HG03575 (cell line): ENCODE data around the gene GPR32.
"Not testable (repeated sequence)": the region's sequence is repeated elsewhere in the genome, so short reads cannot be mapped to it uniquely, and the experiment has no call there.

ENCODE experiments used
- ATAC-seq: cut with Tn5 transposase; IDR thresholded peaks from one replicate; pipeline ENCODE4 v1.9.1; 2021; ENCODE audit not compliant: unreplicated experiment, insufficient number of reproducible peaks, low FRiP score; ENCODE audit errors: extremely low read depth

Gene GPR32

GRCh38 chr19:50743537-50743936 lies 26.7 kb upstream of the GPR32 start:
- ATAC-seq, result no peak

DNA sequence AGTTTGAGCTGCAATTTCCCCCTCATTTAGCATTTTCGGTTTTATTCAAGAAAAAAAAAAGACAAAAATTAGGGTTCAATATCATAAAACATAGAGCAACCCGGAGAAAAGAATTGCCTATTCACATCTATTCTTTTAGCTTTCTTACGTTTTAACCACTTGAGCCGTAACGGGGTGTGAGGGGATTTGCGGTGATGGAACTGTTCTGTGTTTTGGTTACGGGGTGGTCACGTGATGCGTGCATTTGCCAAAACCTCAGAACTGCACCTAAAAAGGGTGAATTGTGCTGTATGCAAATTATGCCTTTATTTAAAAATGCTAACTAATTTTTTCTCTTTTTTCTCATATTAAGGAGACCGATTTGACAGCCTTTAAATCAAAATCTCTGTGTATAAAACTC lies 25.0 kb upstream of the GPR32 start:
- ATAC-seq, result no peak

GRCh38 chr19:50747141-50747540 lies 23.1 kb upstream of the GPR32 start:
- ATAC-seq, result not testable (repeated sequence)

- no peak for ATAC-seq
Measured at GRCh38 chr19:50749490-50749889, 20.8 kb upstream of the GPR32 start.

DNA sequence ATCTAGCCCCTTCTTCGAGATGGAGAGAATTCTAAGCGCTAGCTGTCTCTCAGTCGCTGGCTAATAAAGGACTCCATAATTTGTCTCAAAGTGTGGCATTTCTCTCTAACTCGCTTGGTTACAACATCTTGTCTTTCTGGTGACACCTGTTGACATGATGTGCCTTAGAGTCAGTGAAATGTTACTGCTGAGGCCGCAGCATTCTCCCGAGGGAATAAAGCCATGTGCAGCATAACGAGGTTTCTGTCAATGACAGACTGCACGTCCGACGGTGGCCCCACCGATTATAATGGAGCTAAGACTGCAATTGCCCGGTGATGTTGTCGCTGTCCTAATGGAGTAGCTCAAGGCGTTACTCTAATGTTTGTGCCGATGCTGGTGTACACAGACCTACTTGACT lies 20.3 kb upstream of the GPR32 start:
- ATAC-seq, result no peak

DNA sequence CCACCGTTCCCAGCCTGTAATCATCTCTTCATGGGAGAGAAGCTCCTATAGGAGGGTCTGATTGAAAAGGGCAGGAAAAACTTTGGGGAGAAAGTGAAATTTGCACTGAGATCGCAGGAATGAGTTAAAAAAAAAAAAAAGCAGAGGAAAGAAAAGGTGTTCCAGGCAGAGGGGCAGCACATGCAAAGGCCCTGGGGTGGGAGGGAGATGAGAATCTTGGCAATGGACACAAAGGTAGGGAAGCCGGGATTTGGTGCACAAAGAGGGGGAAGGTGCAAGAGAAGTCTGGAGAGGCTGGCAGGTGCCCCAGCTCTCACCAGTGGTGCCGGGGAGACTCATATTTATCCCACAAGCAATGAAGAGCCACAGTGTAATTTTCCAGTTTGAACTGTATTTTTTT lies 16.4 kb upstream of the GPR32 start:
- no peak for ATAC-seq

DNA sequence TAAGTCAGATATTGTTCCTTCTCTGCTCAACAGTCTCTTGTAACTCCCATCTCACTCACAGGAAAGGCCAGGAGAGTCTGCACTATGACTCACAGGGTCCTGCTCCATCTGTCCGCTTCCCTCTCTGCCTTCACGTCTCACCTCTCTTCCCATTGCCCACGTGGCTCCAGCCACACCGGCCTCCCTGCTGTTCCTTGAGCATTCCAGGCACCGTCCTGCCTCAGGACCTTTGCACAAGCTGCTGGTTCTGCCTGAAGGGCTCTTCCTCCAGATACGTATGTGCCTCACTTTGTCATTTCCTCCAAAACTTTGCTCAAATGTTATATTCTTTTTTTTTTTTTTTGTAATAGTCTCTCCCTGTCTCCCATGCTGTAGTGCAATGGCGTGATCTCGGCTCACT lies 14.0 kb upstream of the GPR32 start:
- ATAC-seq, result not testable (repeated sequence)

DNA sequence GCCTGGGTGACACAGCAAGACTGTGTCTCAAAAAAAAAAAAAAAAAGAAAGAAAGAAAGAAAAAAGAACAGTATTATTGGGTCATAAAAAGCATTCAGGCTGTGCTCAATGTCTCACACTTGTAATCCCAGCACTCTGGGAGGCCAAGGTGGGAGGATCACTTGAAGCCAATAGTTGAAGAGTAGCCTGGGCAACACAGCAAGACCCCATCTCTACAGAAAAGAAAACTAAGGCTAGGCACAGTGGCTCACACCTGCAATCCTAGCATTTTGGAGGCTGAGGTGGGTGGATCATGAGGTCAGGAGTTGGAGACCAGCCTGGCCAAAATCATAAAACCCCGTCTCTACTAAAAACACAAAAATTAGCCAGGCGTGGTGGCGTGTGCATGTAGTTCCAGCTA lies 12.6 kb upstream of the GPR32 start:
- not testable (repeated sequence) for ATAC-seq

DNA sequence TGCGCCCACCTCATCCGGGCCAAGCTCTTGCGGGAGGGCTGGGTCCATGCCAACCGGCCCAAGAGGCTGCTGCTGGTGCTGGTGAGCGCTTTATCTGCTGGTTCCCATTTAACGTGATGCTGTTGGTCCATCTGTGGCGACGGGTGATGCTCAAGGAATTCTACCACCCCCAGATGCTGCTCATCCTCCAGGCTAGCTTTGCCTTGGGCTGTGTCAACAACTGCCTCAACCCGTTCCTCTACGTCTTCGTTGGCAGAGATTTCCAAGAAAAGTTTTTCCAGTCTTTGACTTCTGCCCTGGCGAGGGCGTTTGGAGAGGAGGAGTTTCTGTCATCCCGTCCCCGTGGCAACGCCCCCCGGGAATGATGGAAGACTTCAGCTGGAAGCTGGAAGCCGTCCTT lies 11.2 kb upstream of the GPR32 start:
- ATAC-seq, result not testable (repeated sequence)

- no peak for ATAC-seq
Measured at GRCh38 chr19:50759886-50760285, 10.4 kb upstream of the GPR32 start.

GRCh38 chr19:50761501-50761900 lies 8.8 kb upstream of the GPR32 start:
- not testable (repeated sequence) for ATAC-seq

GRCh38 chr19:50763521-50763920 lies 6.7 kb upstream of the GPR32 start:
- not testable (repeated sequence) for ATAC-seq

- no peak for ATAC-seq
Measured at GRCh38 chr19:50764409-50764808, 5.9 kb upstream of the GPR32 start.

GRCh38 chr19:50766746-50767145 lies 3.5 kb upstream of the GPR32 start:
- ATAC-seq, result not testable (repeated sequence)

DNA sequence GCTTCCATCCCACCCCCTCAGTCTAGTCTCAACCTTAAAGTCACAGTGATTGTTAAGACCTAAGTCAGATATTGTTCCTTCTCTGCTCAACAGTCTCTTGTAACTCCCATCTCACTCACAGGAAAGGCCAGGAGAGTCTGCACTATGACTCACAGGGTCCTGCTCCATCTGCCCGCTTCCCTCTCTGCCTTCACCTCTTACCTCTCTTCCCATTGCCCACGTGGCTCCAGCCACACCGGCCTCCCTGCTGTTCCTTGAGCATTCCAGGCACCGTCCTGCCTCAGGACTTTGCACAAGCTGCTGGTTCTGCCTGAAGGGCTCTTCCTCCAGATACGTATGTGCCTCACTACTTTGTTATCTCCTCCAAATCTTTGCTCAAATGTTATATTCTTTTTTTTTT lies 3.0 kb upstream of the GPR32 start:
- not testable (repeated sequence) for ATAC-seq

- ATAC-seq, result no peak
Measured at GRCh38 chr19:50768277-50768676, 2.0 kb upstream of the GPR32 start.

DNA sequence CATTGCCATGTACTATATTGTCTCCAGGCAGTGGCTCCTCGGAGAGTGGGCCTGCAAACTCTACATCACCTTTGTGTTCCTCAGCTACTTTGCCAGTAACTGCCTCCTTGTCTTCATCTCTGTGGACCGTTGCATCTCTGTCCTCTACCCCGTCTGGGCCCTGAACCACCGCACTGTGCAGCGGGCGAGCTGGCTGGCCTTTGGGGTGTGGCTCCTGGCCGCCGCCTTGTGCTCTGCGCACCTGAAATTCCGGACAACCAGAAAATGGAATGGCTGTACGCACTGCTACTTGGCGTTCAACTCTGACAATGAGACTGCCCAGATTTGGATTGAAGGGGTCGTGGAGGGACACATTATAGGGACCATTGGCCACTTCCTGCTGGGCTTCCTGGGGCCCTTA lies 624 bp downstream of the GPR32 start:
- no peak for ATAC-seq

DNA sequence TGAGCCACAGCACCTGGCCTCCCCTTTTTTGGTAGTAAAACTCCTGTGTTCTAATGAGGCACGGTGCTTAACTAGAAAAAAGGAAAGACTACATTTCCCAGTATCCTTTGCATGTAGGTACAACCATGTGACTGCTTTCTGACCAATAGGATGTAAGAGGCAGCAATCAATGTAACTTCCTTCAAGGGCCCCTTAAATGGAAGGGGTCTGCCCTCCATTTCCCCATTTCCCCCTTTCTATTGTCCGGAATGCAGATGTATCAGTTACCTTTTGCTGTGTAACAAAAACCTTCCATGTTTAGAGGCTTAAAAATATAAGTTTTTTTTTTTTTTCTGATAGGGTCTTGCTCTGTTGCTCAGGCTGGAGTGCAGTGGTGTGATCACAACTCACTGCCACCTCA lies 2.2 kb downstream of the GPR32 start:
- no peak for ATAC-seq

DNA sequence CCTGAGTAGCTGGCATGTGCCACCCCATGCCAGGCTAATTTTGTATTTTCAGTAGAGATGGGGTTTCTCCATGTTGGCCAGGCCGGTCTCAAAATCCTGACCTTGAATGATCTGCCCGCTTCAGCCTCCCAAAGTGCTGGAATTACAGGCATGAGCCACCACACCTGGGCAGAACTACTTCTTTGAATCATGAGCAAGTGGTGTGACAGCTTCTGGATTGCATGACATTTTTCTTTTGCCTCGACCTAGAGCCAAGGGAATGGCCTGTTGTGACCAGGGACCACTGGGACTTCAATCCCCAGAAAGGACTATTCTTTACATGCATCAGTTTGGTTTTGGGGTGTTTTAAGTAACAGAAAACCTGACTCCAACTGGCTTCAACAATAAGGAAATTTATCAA lies 2.6 kb downstream of the GPR32 start:
- not testable (repeated sequence) for ATAC-seq

- not testable (repeated sequence) for ATAC-seq
Measured at GRCh38 chr19:50773454-50773853, 3.2 kb downstream of the GPR32 start.

DNA sequence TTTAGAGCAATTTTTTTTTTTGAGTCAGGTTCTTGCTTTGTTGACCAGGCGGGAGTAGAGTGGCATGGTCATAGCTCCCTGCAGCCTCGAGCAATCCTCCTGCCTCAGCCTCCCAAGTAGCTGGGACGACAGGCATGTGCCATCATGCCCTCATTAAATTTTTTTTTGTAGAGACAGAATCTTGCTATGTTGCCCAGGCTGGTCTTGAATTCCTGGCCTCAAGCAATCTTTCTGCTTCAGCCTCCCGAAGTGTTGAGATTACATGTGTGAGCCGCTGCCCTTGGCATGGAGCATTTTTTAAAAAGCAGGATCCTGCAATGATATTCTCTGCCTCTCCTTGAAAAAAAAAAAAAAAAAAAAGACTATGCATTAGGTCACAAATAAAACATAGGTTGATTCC lies 5.9 kb downstream of the GPR32 start:
- ATAC-seq, result no peak

GRCh38 chr19:50777261-50777660 lies 7.0 kb downstream of the GPR32 start:
- no peak for ATAC-seq
